HCT116 (cell line): ENCODE measurements around the gene WWP2. TPM values are rescaled to one million over a fixed set of nuclear protein-coding genes. Genes with fewer than 3 reads are reported as not detected.

ENCODE experiments used
- ATAC-seq: fragments of 200-7000 bp; cut with Tn5 transposase; 2 replicates; pipeline ENCODE4 v1.9.1; 2020; ENCODE audit warnings: mild to moderate bottlenecking, moderate library complexity
- BruUV-seq: library from RNA; stranded (reverse); fragments of 400-500 nt; replicated peaks from 2 replicates; lab custom pipeline; 2021; lab: Mats Ljungman, UMichigan
- CTCF ChIA-PET: fragments of 300-600 bp; sonication (Branson Sonifier 250); formaldehyde crosslinking; loops from one replicate; lab custom pipeline; 2021; ENCODE audit warnings: antibody characterized with exemption; lab: Charles Lee
- POLR2A ChIA-PET: fragments of 300-600, 350-600 bp; sonication (Branson Sonifier 250); formaldehyde crosslinking; loops from one replicate; lab custom pipeline; 2021; ENCODE audit warnings: antibody characterized with exemption; lab: Charles Lee
- RAD21 ChIA-PET, 2 experiments: fragments of 300-600 bp; sonication (Branson Sonifier 250); formaldehyde crosslinking; loops; one replicate each; lab custom pipeline; 2023; ENCODE audit warnings: low total read pairs in 2 of 2; ENCODE audit not compliant: uncharacterized antibody in 2 of 2, unreplicated experiment in 2 of 2, low non-redundant PET in 1 of 2; lab: Charles Lee
- DNase-seq: peaks from one replicate; pipeline ENCODE4 v3.0.0-alpha.2; 2010; ENCODE audit warnings: low read depth, low spot score
- H2AFZ ChIP-seq: fragments of 200-600 bp; shearing (Covaris generic), sonication (generic); 2 replicates; pipeline ENCODE4 v1.6.1; 2017; ENCODE audit warnings: low read depth, mixed run types, mixed read lengths, antibody characterized with exemption, low read length; ENCODE audit not compliant: poor library complexity, severe bottlenecking
- H3K27ac ChIP-seq: 2 replicates; pipeline ENCODE4 v1.5.1; 2012; ENCODE audit warnings: low read depth, low read length
- H3K27me3 ChIP-seq: fragments of 200-600 bp; sonication (generic); 2 replicates; pipeline ENCODE4 v1.6.1; 2016; ENCODE audit warnings: mixed run types, low read length, mixed read lengths; ENCODE audit not compliant: insufficient read depth
- H3K36me3 ChIP-seq, 2 experiments: fragments of 200-500 bp in 1 of 2; fragments of 200-600 bp in 1 of 2; sonication (Bioruptor generic) in 1 of 2; sonication (generic) in 1 of 2; 2 replicates each; pipeline versions ENCODE4 v1.5.1 to v1.6.1; 2014 to 2016; ENCODE audit warnings: low read length in 2 of 2, inconsistent platforms in 1 of 2, mixed read lengths in 1 of 2, mixed run types in 1 of 2; ENCODE audit not compliant: insufficient read depth in 2 of 2, control insufficient read depth in 1 of 2
- H3K4me1 ChIP-seq, 2 experiments: fragments of 200-600 bp in 1 of 2; sonication (generic) in 1 of 2; 2 replicates each; pipeline versions ENCODE4 v1.5.1 to v1.6.1; 2012 to 2017; ENCODE audit warnings: low read length in 2 of 2, inconsistent platforms in 1 of 2, mild to moderate bottlenecking in 1 of 2, mixed read lengths in 1 of 2, mixed run types in 1 of 2, moderate library complexity in 1 of 2; ENCODE audit not compliant: insufficient read depth in 2 of 2, control insufficient read depth in 1 of 2
- H3K4me2 ChIP-seq: fragments of 200-600 bp; sonication (generic); 2 replicates; pipeline ENCODE4 v1.6.1; 2017; ENCODE audit warnings: mixed run types, low read length, mixed read lengths
- H3K4me3 ChIP-seq, 2 experiments: fragments of 200-600 bp in 1 of 2; sonication (generic) in 1 of 2; replicated peaks in 1 of 2; 2 replicates each; pipeline ENCODE4 v1.5.1; 2011 to 2016; ENCODE audit warnings: low read length in 2 of 2, control low read depth in 1 of 2, low read depth in 1 of 2, mild to moderate bottlenecking in 1 of 2, mixed read lengths in 1 of 2, mixed run types in 1 of 2
- H3K79me2 ChIP-seq: fragments of 200-600 bp; sonication (generic); 2 replicates; pipeline ENCODE4 v1.6.1; 2017; ENCODE audit warnings: mild to moderate bottlenecking, mixed run types, low read length, moderate library complexity, mixed read lengths; ENCODE audit not compliant: insufficient read depth
- H3K9ac ChIP-seq: fragments of 200-600 bp; sonication (generic); 2 replicates; pipeline ENCODE4 v1.6.1; 2016; ENCODE audit warnings: low read length, mixed read lengths
- H3K9me2 ChIP-seq: fragments of 200-600 bp; sonication (generic), shearing (Covaris generic); 2 replicates; pipeline ENCODE4 v1.6.1; 2017; ENCODE audit warnings: mixed run types, mild to moderate bottlenecking, moderate library complexity; ENCODE audit not compliant: insufficient read depth
- H3K9me3 ChIP-seq, 2 experiments: fragments of 200-500 bp in 1 of 2; fragments of 200-600 bp in 1 of 2; sonication (Bioruptor generic) in 1 of 2; sonication (generic) in 1 of 2; 2 replicates each; pipeline ENCODE4 v1.6.1; 2014 to 2017; ENCODE audit warnings: low read length in 2 of 2, mixed read lengths in 2 of 2, inconsistent platforms in 1 of 2, low read depth in 1 of 2, mild to moderate bottlenecking in 1 of 2, mixed run types in 1 of 2, moderate library complexity in 1 of 2; ENCODE audit not compliant: control insufficient read depth in 1 of 2, insufficient read depth in 1 of 2
- H4K20me1 ChIP-seq: fragments of 200-600 bp; sonication (generic), shearing (Covaris generic); 2 replicates; pipeline ENCODE4 v1.6.1; 2017; ENCODE audit warnings: mixed run types, mild to moderate bottlenecking, moderate library complexity; ENCODE audit not compliant: insufficient read depth
- ATF3 ChIP-seq: IDR thresholded peaks from 2 replicates; pipeline ENCODE4 v1.6.1; 2012
- CBX3 ChIP-seq: IDR thresholded peaks from 2 replicates; pipeline ENCODE4 v1.6.1; 2012; ENCODE audit warnings: low read depth
- CEBPB ChIP-seq: IDR thresholded peaks from 2 replicates; pipeline ENCODE4 v1.6.1; 2012; ENCODE audit warnings: low read depth
- EGR1 ChIP-seq: IDR thresholded peaks from 2 replicates; pipeline ENCODE4 v1.6.1; 2012; ENCODE audit warnings: low read depth
- EZH2 ChIP-seq: fragments of 200-600 bp; sonication (generic); IDR thresholded peaks from 2 replicates; pipeline ENCODE4 v1.6.1; 2017; ENCODE audit warnings: antibody characterized with exemption, mixed run types
- EZH2phosphoT487 ChIP-seq: fragments of 200-600 bp; IDR thresholded peaks from 2 replicates; pipeline ENCODE4 v1.6.1; 2018; ENCODE audit warnings: antibody characterized with exemption, borderline replicate concordance
- FOSL1 ChIP-seq: IDR thresholded peaks from 2 replicates; pipeline ENCODE4 v1.6.1; 2012; ENCODE audit warnings: low read depth
- JUND ChIP-seq: IDR thresholded peaks from 2 replicates; pipeline ENCODE4 v1.6.1; 2012
- MAX ChIP-seq: IDR thresholded peaks from 2 replicates; pipeline ENCODE4 v1.6.1; 2012
- POLR2A ChIP-seq: IDR thresholded peaks from 2 replicates; pipeline ENCODE4 v1.7.0; 2011; ENCODE audit warnings: borderline replicate concordance; ENCODE audit not compliant: insufficient read depth, insufficient read length; ENCODE audit errors: extremely low read depth
- POLR2AphosphoS5 ChIP-seq: IDR thresholded peaks from 2 replicates; pipeline ENCODE4 v1.6.1; 2011; ENCODE audit warnings: mild to moderate bottlenecking, low read depth, low read length, moderate library complexity
- RAD21 ChIP-seq: IDR thresholded peaks from 2 replicates; pipeline ENCODE4 v1.6.1; 2012; ENCODE audit warnings: low read depth, mild to moderate bottlenecking
- REST ChIP-seq: IDR thresholded peaks from 2 replicates; pipeline ENCODE4 v1.6.1; 2012; ENCODE audit warnings: low read depth
- SIN3A ChIP-seq: IDR thresholded peaks from 2 replicates; pipeline ENCODE4 v1.6.1; 2012; ENCODE audit warnings: low read depth
- SP1 ChIP-seq: IDR thresholded peaks from 2 replicates; pipeline ENCODE4 v1.6.1; 2012; ENCODE audit warnings: low read depth
- SRF ChIP-seq: IDR thresholded peaks from 2 replicates; pipeline ENCODE4 v1.6.1; 2012; ENCODE audit warnings: low read depth
- TCF7L2 ChIP-seq: IDR thresholded peaks from 2 replicates; pipeline ENCODE4 v1.7.0; 2011; ENCODE audit warnings: borderline replicate concordance, inconsistent platforms; ENCODE audit not compliant: insufficient read depth, insufficient read length; ENCODE audit errors: extremely low read depth
- YY1 ChIP-seq: IDR thresholded peaks from 2 replicates; pipeline ENCODE4 v1.6.1; 2011; ENCODE audit warnings: low read length, low read depth, moderate library complexity, mild to moderate bottlenecking; ENCODE audit not compliant: insufficient replicate concordance; ENCODE audit errors: extremely low read depth
- ZNF274 ChIP-seq: fragments of 200-500 bp; sonication (Bioruptor generic); IDR thresholded peaks from 2 replicates; pipeline ENCODE4 v1.6.1; 2014; ENCODE audit warnings: mild to moderate bottlenecking, low read depth, low read length, inconsistent platforms
- intact Hi-C: fragments of 100-400 bp; cut with micrococcal nuclease; formaldehyde crosslinking; loops from 2 replicates; pipeline ENCODE4 v1.10.0; 2022
- total RNA-seq: library from RNA; stranded (reverse); gene quantifications from one replicate; pipeline ENCODE4 v1.2.1, GENCODE V29; 2021; ENCODE audit not compliant: unreplicated experiment
- TF ChIP-seq, protein P1 (sequence below): IDR thresholded peaks from 2 replicates; pipeline ENCODE4 v1.6.1; 2011; ENCODE audit warnings: mild to moderate bottlenecking, low read length, moderate library complexity; ENCODE audit not compliant: insufficient replicate concordance; ENCODE audit errors: extremely low read depth

Gene WWP2
- total RNA-seq, 1 experiment from 2014 or later = 44.2 TPM

DNA sequence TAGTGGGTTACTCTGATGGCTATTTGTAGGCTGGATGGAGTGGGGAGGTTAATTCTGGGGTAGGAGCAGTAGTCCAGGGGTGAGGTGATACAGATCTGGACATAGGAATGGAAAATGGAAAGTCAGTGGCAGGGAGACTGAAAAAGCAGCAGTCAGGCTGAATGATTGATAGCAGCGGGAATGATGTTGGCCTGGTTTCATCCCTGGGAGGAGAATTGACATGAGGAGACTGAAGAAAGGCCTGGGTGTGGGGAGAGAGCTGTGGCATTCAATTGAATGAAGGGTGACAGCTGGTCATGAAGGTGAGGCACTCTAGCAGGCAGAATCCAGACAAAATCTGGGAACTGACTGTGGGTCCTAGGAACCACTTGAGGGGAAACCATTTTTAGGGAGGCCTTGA lies 154.3 kb downstream of the WWP2 start:
- Histone ChIP-seq H3K36me3 (no peaks in the 10 kb centered on the region), H3K27me3 (no peaks in the 10 kb centered on the region), H3K79me2 (no peaks in the 10 kb centered on the region), H2AFZ (no peak overlapping the region), H3K4me1 (peaks cover 0 to 11% of the 10 kb centered on the region in 2 experiments; a peak in 2 of 4 replicates), H3K9me3 (no peaks in the 10 kb centered on the region), H3K27ac (no peak overlapping the region), H4K20me1 (no peaks in the 10 kb centered on the region), H3K4me3 (no peak overlapping the region), H3K9ac (no peak overlapping the region), H3K9me2 (no peaks in the 10 kb centered on the region), H3K4me2 (no peak overlapping the region)
- DNase-seq (no peak), ATAC-seq (no peak)
- RAD21 ChIA-PET = no interaction called here
- POLR2A ChIA-PET = no interaction called here
- intact Hi-C loops = no loop called here
- BruUV-seq = no TSS peak
- CTCF ChIA-PET = no interaction called here
- no peak for TF ChIP-seq EZH2phosphoT487
- TF ChIP-seq SP1 = no peak
- no peak for TF ChIP-seq SIN3A
- no peak for TF ChIP-seq RAD21
- TF ChIP-seq MAX = no peak
- no peak for TF ChIP-seq JUND
- no peak for TF ChIP-seq FOSL1
- TF ChIP-seq SRF = no peak
- no peak for TF ChIP-seq TCF7L2
- no peak for TF ChIP-seq POLR2A
- no peak for TF ChIP-seq CBX3
- no peak for TF ChIP-seq YY1
- no peak for TF ChIP-seq EGR1
- TF ChIP-seq ZNF274 = no peak
- TF ChIP-seq EZH2 = no peak
- TF ChIP-seq ATF3 = no peak
- no peak for TF ChIP-seq POLR2AphosphoS5
- no peak for TF ChIP-seq REST
- no peak for TF ChIP-seq CEBPB
- TF ChIP-seq, protein P1, sequence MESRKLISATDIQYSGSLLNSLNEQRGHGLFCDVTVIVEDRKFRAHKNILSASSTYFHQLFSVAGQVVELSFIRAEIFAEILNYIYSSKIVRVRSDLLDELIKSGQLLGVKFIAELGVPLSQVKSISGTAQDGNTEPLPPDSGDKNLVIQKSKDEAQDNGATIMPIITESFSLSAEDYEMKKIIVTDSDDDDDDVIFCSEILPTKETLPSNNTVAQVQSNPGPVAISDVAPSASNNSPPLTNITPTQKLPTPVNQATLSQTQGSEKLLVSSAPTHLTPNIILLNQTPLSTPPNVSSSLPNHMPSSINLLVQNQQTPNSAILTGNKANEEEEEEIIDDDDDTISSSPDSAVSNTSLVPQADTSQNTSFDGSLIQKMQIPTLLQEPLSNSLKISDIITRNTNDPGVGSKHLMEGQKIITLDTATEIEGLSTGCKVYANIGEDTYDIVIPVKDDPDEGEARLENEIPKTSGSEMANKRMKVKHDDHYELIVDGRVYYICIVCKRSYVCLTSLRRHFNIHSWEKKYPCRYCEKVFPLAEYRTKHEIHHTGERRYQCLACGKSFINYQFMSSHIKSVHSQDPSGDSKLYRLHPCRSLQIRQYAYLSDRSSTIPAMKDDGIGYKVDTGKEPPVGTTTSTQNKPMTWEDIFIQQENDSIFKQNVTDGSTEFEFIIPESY = no peak
